ENCODE measurements around the gene SNRK. TPM values are rescaled to one million over a fixed set of nuclear protein-coding genes. Genes with fewer than 3 reads are reported as not detected.

Gene SNRK
- total RNA-seq, 1 experiment from 2014 or later = 12.0 TPM

- Histone ChIP-seq H3K23me2 (ENCODE audit: insufficient read length, low read depth, low read length, poor library complexity, severe bottlenecking) (no peaks in the 10 kb centered on the region), H4K8ac (replicated peaks; ENCODE audit: insufficient read length, low read depth, low read length) (no peak overlapping the region), H3K27me3 (ENCODE audit: insufficient read depth, low read length) (no peaks in the 10 kb centered on the region), H3K27ac (ENCODE audit: insufficient read length, low read depth, low read length) (no peak overlapping the region), H2AK5ac (ENCODE audit: insufficient read length, low read length) (no peak overlapping the region), H2BK15ac (ENCODE audit: low read depth, low read length) (no peak overlapping the region), H3K79me2 (ENCODE audit: insufficient read depth, low read length) (no peaks in the 10 kb centered on the region), H2BK12ac (ENCODE audit: insufficient read length, low read depth, low read length) (no peak overlapping the region), H3K23ac (ENCODE audit: insufficient read length, low read depth, low read length) (no peak overlapping the region), H3K9me3 (ENCODE audit: control insufficient read depth, low read depth, low read length) (no peaks in the 10 kb centered on the region), H3K9ac (ENCODE audit: extremely low read depth, insufficient read length, low read length) (no peak overlapping the region), H2BK5ac (ENCODE audit: insufficient read length, low read length) (no peak overlapping the region), H4K20me1 (ENCODE audit: control insufficient read depth, insufficient read depth, insufficient read length) (no peaks in the 10 kb centered on the region), H3K18ac (ENCODE audit: insufficient read length, low read depth, low read length) (no peak overlapping the region), H3K4me1 (ENCODE audit: insufficient read depth, low read length) (peaks cover under 1% of the 10 kb centered on the region; the same call in 1 of the 2 replicates), H4K5ac (ENCODE audit: insufficient read length, low read depth, low read length) (no peak overlapping the region), H3K14ac (ENCODE audit: insufficient read depth, low read length) (no peak overlapping the region), H3T11ph (ENCODE audit: low read length) (no peak overlapping the region), H3K4me2 (ENCODE audit: insufficient read depth, insufficient read length, low read length) (no peak overlapping the region), H2BK120ac (ENCODE audit: low read depth, low read length, poor library complexity, severe bottlenecking) (no peak overlapping the region), H2AFZ (ENCODE audit: low read length) (no peak overlapping the region), H3K79me1 (ENCODE audit: insufficient read depth, low read depth, low read length, poor library complexity, severe bottlenecking) (no peaks in the 10 kb centered on the region), H3K56ac (ENCODE audit: insufficient read length, low read depth, low read length) (no peak overlapping the region), H4K91ac (ENCODE audit: insufficient read length, low read depth, low read length) (no peak overlapping the region), H3K4ac (ENCODE audit: low read depth, low read length) (no peak overlapping the region), H2BK20ac (ENCODE audit: low read depth, low read length, poor library complexity, severe bottlenecking) (no peak overlapping the region)
- DNase-seq = no peak
- no peak overlapping the region for H3K4me3 Mint-ChIP-seq
- peaks cover 14% of the 10 kb centered on the region for H3K27me3 Mint-ChIP-seq (ENCODE audit: low read depth)
- TF ChIP-seq CTCF (conservative IDR thresholded peaks at IDR 0.05) = no peak
- H3K9me3 Mint-ChIP-seq = no peaks in the 10 kb centered on the region
- H3K27ac Mint-ChIP-seq = no peak overlapping the region
- H3K36me3 Mint-ChIP-seq (ENCODE audit: insufficient read depth in 1 of 3, low read depth in 3 of 3) = no peaks in the 10 kb centered on the region; a peak in 1 of 7 replicates
- WGBS (ENCODE audit: extremely low coverage, insufficient read length, low lambda C conversion rate) = no CpG with 5 or more reads among the region's 1 CpG
- H3K4me1 Mint-ChIP-seq = peaks cover 21 to 26% of the 10 kb centered on the region in 2 experiments
Observed at GRCh38 chr3:43254125-43254524, 32.2 kb upstream of the SNRK start.
